HG02870 (cell line): ENCODE measurements around the gene SERTAD1.
"Not testable (repeated sequence)": the region's sequence is repeated elsewhere in the genome, so short reads cannot be mapped to it uniquely, and the experiment has no call there.

Experiments
- ATAC-seq: cut with Tn5 transposase; IDR thresholded peaks from one replicate; pipeline ENCODE4 v1.9.1; 2021; ENCODE audit warnings: mild to moderate bottlenecking, moderate library complexity; ENCODE audit not compliant: unreplicated experiment

Gene SERTAD1

GRCh38 chr19:40452016-40452415 lies 26.2 kb upstream of the SERTAD1 start:
- no peak for ATAC-seq

- no peak for ATAC-seq
Measured at GRCh38 chr19:40450664-40451063, 24.9 kb upstream of the SERTAD1 start.

GRCh38 chr19:40449506-40449905 lies 23.7 kb upstream of the SERTAD1 start:
- no peak for ATAC-seq

GRCh38 chr19:40446263-40446784 lies 20.5 kb upstream of the SERTAD1 start:
- no peak for ATAC-seq

- ATAC-seq: no peak
Measured at GRCh38 chr19:40445780-40446262, 20.0 kb upstream of the SERTAD1 start.

- ATAC-seq: no peak
Measured at GRCh38 chr19:40444825-40445312, 19.1 kb upstream of the SERTAD1 start.

- ATAC-seq: peak; percentile 58
Measured at GRCh38 chr19:40444000-40444824, 18.4 kb upstream of the SERTAD1 start, which contains the start of gene SERTAD3. TSS of gene SERTAD3 (minus strand) at chr19:40444335. CDS start at chr19:40442080, 2,255 bp downstream.

GRCh38 chr19:40443131-40443999 lies 17.6 kb upstream of the SERTAD1 start:
- peak; percentile 63 for ATAC-seq

GRCh38 chr19:40442328-40443130 lies 16.7 kb upstream of the SERTAD1 start:
- no peak for ATAC-seq

- ATAC-seq: no peak
Measured at GRCh38 chr19:40441719-40442253, 16.0 kb upstream of the SERTAD1 start.

GRCh38 chr19:40438284-40438683 lies 12.5 kb upstream of the SERTAD1 start:
- no peak for ATAC-seq

GRCh38 chr19:40433391-40434216 lies 7.8 kb upstream of the SERTAD1 start:
- ATAC-seq: no peak

- not testable (repeated sequence) for ATAC-seq
Measured at GRCh38 chr19:40432760-40433159, 7.0 kb upstream of the SERTAD1 start.

- no peak for ATAC-seq
Measured at GRCh38 chr19:40431698-40432097, 5.9 kb upstream of the SERTAD1 start.

GRCh38 chr19:40430242-40430641 lies 4.5 kb upstream of the SERTAD1 start:
- ATAC-seq: not testable (repeated sequence)

- not testable (repeated sequence) for ATAC-seq
Measured at GRCh38 chr19:40428197-40428596, 2.4 kb upstream of the SERTAD1 start.

GRCh38 chr19:40424637-40425449 lies 949 bp downstream of the SERTAD1 start:
- ATAC-seq: no peak

- ATAC-seq: no peak
Measured at GRCh38 chr19:40423938-40424337, 1.9 kb downstream of the SERTAD1 start.
